Left lung (tissue), 10 donors: ENCODE results near the gene PRDX5. TPM values are rescaled to one million over a fixed set of nuclear protein-coding genes. Genes with fewer than 3 reads are reported as not detected.

ENCODE experiments used
- ATAC-seq: fragments of 200-7000 bp; cut with Tn5 transposase; one replicate; pipeline ENCODE4 v1.9.1; 2020; ENCODE audit warnings: moderate library complexity
- DNase-seq, 4 donors: peaks; one replicate each; pipeline ENCODE4 v3.0.0-alpha.2; 2013 to 2020
- H3K27ac ChIP-seq, 2 donors: fragments of 200-600 bp; sonication (generic) in 1 of 2; one replicate each; pipeline versions ENCODE4 v1.5.0 to v1.8.0; 2020 to 2021
- H3K27me3 ChIP-seq, 2 donors: fragments of 200-600 bp; sonication (generic) in 1 of 2; one replicate each; pipeline versions ENCODE4 v1.5.0 to v1.8.0; 2020 to 2021
- H3K36me3 ChIP-seq, 2 donors: fragments of 200-600 bp; sonication (generic) in 1 of 2; one replicate each; pipeline versions ENCODE4 v1.5.0 to v1.8.0; 2020 to 2021
- H3K4me1 ChIP-seq, 2 donors: fragments of 200-600 bp; one replicate each; pipeline ENCODE4 v1.8.0; 2021
- H3K4me3 ChIP-seq, 2 donors: fragments of 200-600 bp; sonication (generic) in 1 of 2; one replicate each; pipeline versions ENCODE4 v1.5.0 to v1.8.0; 2020 to 2021; ENCODE audit warnings: mild to moderate bottlenecking in 1 of 2
- H3K9me3 ChIP-seq, 2 donors: fragments of 200-600 bp; sonication (generic) in 1 of 2; one replicate each; pipeline versions ENCODE4 v1.5.0 to v1.8.0; 2020 to 2021
- intact Hi-C, 2 donors: fragments of 100-400 bp; cut with DNase I; formaldehyde crosslinking; loops; one replicate each; pipeline versions ENCODE4 v1.11.2 to v1.14.2; 2022
- polyA plus RNA-seq, 6 donors: library from polyadenylated mRNA; unstranded; fragments of 120-200 nt; gene quantifications; one replicate each; pipeline ENCODE4 v1.2.1, GENCODE V29; 2013; ENCODE audit not compliant: insufficient read length in 6 of 6
- total RNA-seq, 2 donors: library from RNA; stranded (reverse); fragmentation: NEBNext Ultra II Directional; extraction: Animal tissue kit (Norgen Biotek cat#: 25700); gene quantifications; one replicate each; pipeline ENCODE4 v1.2.1, GENCODE V29; 2021
- TF ChIP-seq, protein P1 (sequence below), 2 donors: fragments of 200-600 bp; sonication (generic) in 1 of 2; IDR thresholded peaks; one replicate each; pipeline versions ENCODE4 v1.5.0 to v1.8.0; 2021; ENCODE audit warnings: antibody characterized with exemption in 2 of 2
- donor health status: DM: no; HTN: yes; CAD: no.
- donor health status: DM: no; HTN: no; CAD: no.

The PRDX5 gene
- total and polyA plus RNA-seq, 8 donors, result 150 to 209 (median 177) TPM

GRCh38 chr11:64281957-64282770, 35.8 kb upstream of the PRDX5 start:
- ATAC-seq (no peak), DNase-seq (no peak)
- H3K4me1 ChIP-seq, result peaks cover 18 to 29% of the 10 kb centered on the region in 2 donors
- peaks cover 0 to 34% of the 10 kb centered on the region in 2 donors for H3K36me3 ChIP-seq
- H3K4me3 ChIP-seq, result no peak overlapping the region
- intact Hi-C loops, result no loop called here
- H3K27me3 ChIP-seq, result no peaks in the 10 kb centered on the region
- no peaks in the 10 kb centered on the region for H3K9me3 ChIP-seq
- no peak overlapping the region for H3K27ac ChIP-seq
- TF ChIP-seq, protein P1, sequence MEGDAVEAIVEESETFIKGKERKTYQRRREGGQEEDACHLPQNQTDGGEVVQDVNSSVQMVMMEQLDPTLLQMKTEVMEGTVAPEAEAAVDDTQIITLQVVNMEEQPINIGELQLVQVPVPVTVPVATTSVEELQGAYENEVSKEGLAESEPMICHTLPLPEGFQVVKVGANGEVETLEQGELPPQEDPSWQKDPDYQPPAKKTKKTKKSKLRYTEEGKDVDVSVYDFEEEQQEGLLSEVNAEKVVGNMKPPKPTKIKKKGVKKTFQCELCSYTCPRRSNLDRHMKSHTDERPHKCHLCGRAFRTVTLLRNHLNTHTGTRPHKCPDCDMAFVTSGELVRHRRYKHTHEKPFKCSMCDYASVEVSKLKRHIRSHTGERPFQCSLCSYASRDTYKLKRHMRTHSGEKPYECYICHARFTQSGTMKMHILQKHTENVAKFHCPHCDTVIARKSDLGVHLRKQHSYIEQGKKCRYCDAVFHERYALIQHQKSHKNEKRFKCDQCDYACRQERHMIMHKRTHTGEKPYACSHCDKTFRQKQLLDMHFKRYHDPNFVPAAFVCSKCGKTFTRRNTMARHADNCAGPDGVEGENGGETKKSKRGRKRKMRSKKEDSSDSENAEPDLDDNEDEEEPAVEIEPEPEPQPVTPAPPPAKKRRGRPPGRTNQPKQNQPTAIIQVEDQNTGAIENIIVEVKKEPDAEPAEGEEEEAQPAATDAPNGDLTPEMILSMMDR (IDR thresholded peaks at IDR 0.05), result no peak

DNA sequence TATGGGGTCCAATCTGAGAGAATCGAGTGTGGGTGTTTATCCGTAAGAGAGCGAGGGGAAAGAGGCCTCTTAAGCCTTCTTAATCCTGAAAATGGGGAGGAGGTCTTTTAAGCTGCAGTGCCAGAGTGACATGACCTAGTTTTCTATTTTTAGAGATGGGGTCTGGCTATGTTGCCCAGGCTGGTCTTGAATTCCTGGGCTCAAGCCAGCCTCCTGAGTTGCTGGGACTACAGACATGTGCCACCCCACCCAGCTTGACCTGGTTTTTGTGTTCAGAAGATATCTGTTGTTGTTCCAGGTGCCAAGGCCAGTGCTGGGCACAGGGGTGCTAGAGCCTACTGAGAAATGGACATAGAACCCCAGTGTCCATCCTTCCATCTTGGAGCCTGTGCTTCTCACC, 34.8 kb upstream of the PRDX5 start:
- Histone ChIP-seq H3K27ac (no peak overlapping the region), H3K4me3 (peak overlapping the region in 1 of 2 donors; percentile 95), H3K27me3 (no peaks in the 10 kb centered on the region), H3K4me1 (peaks cover 18 to 29% of the 10 kb centered on the region in 2 donors), H3K9me3 (no peaks in the 10 kb centered on the region), H3K36me3 (peaks cover 0 to 28% of the 10 kb centered on the region in 2 donors)
- intact Hi-C loops, result no loop called here
- ATAC-seq (no peak), DNase-seq (no peak)
- TF ChIP-seq, protein P1 (IDR thresholded peaks at IDR 0.05), result no peak

DNA sequence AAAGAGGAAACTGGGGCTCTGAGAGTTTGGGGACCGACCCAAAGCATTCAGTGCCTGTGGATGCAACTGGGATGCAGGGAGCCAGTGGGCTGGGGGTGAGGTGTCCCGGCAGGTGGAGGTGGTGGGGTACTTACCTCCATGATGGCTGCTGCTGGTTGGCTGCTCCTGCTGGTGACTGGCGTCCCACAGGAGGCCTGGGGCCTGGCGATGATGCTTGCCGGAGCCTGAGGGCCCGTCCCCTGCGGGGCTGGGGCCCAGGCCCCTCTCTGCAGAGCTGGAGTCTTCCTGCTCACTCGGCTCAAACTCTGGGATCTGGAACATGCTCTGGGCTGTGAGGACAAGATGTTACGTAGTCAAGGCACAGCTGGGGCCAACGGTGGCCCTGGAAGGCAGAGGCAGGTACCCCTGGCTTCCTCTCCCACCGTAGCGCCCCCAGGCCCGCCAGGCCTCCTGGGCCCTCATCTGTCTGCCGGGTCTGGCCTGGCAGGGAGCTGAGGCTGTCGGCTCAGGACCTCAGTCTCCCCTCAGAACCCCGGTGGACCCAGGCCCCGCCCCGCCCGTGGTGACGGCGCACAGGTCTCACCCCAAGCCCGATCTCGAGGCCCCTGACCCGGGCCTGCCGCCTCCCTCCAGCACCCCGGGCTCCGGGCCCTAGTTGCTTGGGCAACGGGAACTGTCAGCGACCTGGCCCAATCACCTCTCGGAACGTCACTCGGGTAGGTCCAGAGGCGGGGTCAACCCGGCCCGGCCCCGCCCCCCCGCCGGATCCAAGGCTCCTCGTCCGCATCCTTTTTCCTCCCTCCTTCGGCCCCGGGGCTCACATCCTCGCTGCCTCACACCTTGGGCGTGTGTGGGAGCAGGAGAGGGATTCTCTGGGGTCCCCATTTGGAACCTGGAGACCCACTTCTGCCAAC, 33.6 kb upstream of the PRDX5 start, which contains the start of gene BAD:
TSS of gene BAD (minus strand) at position 618 of the 914 bp plus-strand sequence. CDS start at position 321, 297 bp downstream.
- intact Hi-C loops, result no loop called here
- peaks cover 0 to 21% of the 10 kb centered on the region in 2 donors for H3K36me3 ChIP-seq

DNA sequence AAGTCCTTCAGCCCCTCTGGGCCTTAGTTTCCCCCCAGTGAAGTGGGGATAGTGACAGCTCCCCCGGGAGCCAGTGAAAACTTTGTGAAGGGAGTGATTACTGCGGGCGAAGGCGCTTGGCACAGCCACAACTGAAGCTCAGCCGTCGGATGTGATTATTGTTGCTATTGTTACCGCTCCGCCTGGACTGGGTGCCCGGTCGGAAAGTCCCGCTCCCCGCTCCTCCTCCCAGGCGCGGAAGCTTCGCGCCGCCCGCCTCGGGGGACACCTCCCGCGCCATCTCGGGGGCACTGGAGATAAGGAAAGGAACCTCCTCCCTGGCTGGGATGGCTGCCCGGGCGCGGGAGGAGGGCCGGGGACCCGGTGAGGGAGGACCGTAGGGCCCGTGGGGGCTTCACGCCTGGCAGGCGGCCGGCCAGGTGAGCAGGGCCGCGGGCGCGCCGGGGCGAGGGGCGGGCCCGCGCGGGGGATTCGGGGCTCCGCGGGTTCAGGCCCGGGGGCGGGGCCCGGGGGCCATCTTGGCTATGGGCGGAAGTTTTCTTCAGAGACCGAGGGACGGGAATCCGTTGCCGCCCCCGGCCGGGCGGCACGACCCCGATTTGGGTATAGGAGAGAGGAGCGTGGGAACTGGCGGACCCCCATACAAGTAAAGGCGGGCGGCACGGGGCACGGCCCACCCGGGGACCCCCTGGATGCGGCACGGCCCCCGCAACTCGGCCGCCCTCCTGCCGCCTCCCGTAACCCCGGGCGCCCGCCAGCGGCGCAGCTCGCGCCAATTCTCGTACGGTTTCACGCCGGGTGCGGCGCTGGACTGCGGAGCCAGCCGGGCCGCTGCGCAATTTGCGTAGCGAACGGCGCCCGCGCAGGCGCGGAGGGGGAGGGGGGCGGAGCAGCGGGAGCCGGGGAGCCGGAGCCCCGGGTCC, 32.7 kb upstream of the PRDX5 start, which contains the start of gene GPR137:
TSS of gene GPR137 (plus strand) at position 887 of the 923 bp plus-strand sequence. CDS start 677 bp downstream, outside the sequence.
- peak; percentile 79 for ATAC-seq

More for the DNA sequence above, 33.6 kb upstream of the PRDX5 start, which contains the start of gene BAD:
- ATAC-seq (peak; percentile 94), DNase-seq (peak; percentile 90 to 97 (median 95))
- peak within 1 kb of the TSS; percentile 78 to 95 for H3K4me3 ChIP-seq
- no peaks in the 10 kb centered on the region for H3K27me3 ChIP-seq
- TF ChIP-seq, protein P1 (IDR thresholded peaks at IDR 0.05), result no peak
- peak within 1 kb of the TSS; percentile 91 to 99 for H3K27ac ChIP-seq
- no peaks in the 10 kb centered on the region for H3K9me3 ChIP-seq
- peaks cover 18 to 29% of the 10 kb centered on the region in 2 donors for H3K4me1 ChIP-seq

More for the DNA sequence above, 32.7 kb upstream of the PRDX5 start, which contains the start of gene GPR137:
- intact Hi-C loops, result no loop called here
- Histone ChIP-seq H3K36me3 (peaks cover 0 to 21% of the 10 kb centered on the region in 2 donors), H3K4me1 (peaks cover 18 to 29% of the 10 kb centered on the region in 2 donors), H3K27ac (peak within 1 kb of the TSS; percentile 91 to 99), H3K4me3 (peak within 1 kb of the TSS; percentile 78 to 95), H3K27me3 (peaks cover 2 to 4% of the 10 kb centered on the region in 2 donors), H3K9me3 (no peaks in the 10 kb centered on the region)
- DNase-seq, result peak; percentile 88 to 97 (median 92)
- TF ChIP-seq, protein P1 (IDR thresholded peaks at IDR 0.05), result no peak
